HEK293 (cell line): ENCODE data around the gene PCF11.

ENCODE experiments used
- CTCF ChIA-PET: fragments of 350-600 bp; formaldehyde crosslinking; extraction: SDS; loops from one replicate; lab custom pipeline; 2021; ENCODE audit warnings: antibody characterized with exemption; lab: Yijun Ruan, JAX
- POLR2A ChIA-PET: fragments of 300-600 bp; formaldehyde crosslinking; extraction: SDS; loops from one replicate; lab custom pipeline; 2020; ENCODE audit warnings: antibody characterized with exemption, inconsistent platforms; lab: Yijun Ruan, JAX
- H3K27ac ChIP-seq: fragments of 200-500 bp; sonication (Bioruptor generic); 2 replicates; pipeline ENCODE4 v1.5.1; 2014; ENCODE audit warnings: low read depth, low read length, control low read depth, inconsistent platforms; ENCODE audit errors: extremely low read depth
- H3K36me3 ChIP-seq, 2 experiments: fragments of 200-500 bp in 1 of 2; sonication (Bioruptor generic) in 1 of 2; 1 replicate in 1 of 2; 2 replicates in 1 of 2; pipeline ENCODE4 v1.5.1; 2014 to 2017; ENCODE audit warnings: inconsistent platforms in 2 of 2, low read length in 2 of 2; ENCODE audit not compliant: control insufficient read depth in 2 of 2, insufficient read depth in 1 of 2
- H3K4me1 ChIP-seq: fragments of 200-500 bp; sonication (Bioruptor generic); 2 replicates; pipeline ENCODE4 v1.5.1; 2014; ENCODE audit warnings: mild to moderate bottlenecking, low read length, inconsistent platforms; ENCODE audit not compliant: control insufficient read depth, insufficient read depth
- H3K4me3 ChIP-seq: 2 replicates; pipeline ENCODE4 v1.5.1; 2011; ENCODE audit warnings: low read depth, mild to moderate bottlenecking, control low read depth, low read length, moderate library complexity
- H3K9me3 ChIP-seq: fragments of 200-500 bp; sonication (Bioruptor generic); 2 replicates; pipeline ENCODE4 v1.5.1; 2014; ENCODE audit warnings: low read depth, low read length, inconsistent platforms; ENCODE audit not compliant: control insufficient read depth, insufficient read depth
- FEZF1 ChIP-seq: fragments of 450-650 bp; formaldehyde crosslinking; IDR thresholded peaks from 2 replicates; pipeline ENCODE4 v1.5.1; 2016; ENCODE audit warnings: missing biosample characterization, missing genetic modification characterization
- INSM2 ChIP-seq: fragments of 450-650 bp; formaldehyde crosslinking; IDR thresholded peaks from 2 replicates; pipeline ENCODE4 v1.5.1; 2016; ENCODE audit warnings: missing biosample characterization, missing genetic modification characterization
- MEIS1 ChIP-seq: sonication (generic); formaldehyde crosslinking; IDR thresholded peaks from 2 replicates; pipeline ENCODE4 v1.8.1; 2022; ENCODE audit warnings: missing genetic modification reagents, mild to moderate bottlenecking, borderline replicate concordance
- PRDM10 ChIP-seq: fragments of 450-650 bp; formaldehyde crosslinking; IDR thresholded peaks from 2 replicates; pipeline ENCODE4 v1.5.1; 2016; ENCODE audit warnings: missing biosample characterization, missing genetic modification characterization
- SETDB1 ChIP-seq: IDR thresholded peaks from one replicate; pipeline ENCODE4 v1.6.1; 2017; ENCODE audit warnings: mild to moderate bottlenecking, low read length, moderate library complexity, mixed read lengths; ENCODE audit not compliant: insufficient read length
- ZBTB48 ChIP-seq: fragments of 450-650 bp; formaldehyde crosslinking; IDR thresholded peaks from 2 replicates; pipeline ENCODE4 v1.5.1; 2016; ENCODE audit warnings: missing biosample characterization, missing genetic modification characterization
- ZNF174 ChIP-seq: fragments of 450-650 bp; formaldehyde crosslinking; IDR thresholded peaks from 2 replicates; pipeline ENCODE4 v1.5.0; 2017; ENCODE audit warnings: missing biosample characterization, mild to moderate bottlenecking, missing genetic modification characterization
- ZNF184 ChIP-seq: fragments of 450-650 bp; IDR thresholded peaks from 2 replicates; pipeline ENCODE4 v1.5.1; 2018; ENCODE audit warnings: missing biosample characterization, mild to moderate bottlenecking, missing genetic modification characterization
- ZNF280C ChIP-seq: fragments of 450-650 bp; formaldehyde crosslinking; IDR thresholded peaks from 2 replicates; pipeline ENCODE4 v1.5.1; 2016; ENCODE audit warnings: missing biosample characterization, missing genetic modification characterization
- ZNF362 ChIP-seq: fragments of 450-650 bp; formaldehyde crosslinking; IDR thresholded peaks from 2 replicates; pipeline ENCODE4 v1.5.1; 2016; ENCODE audit warnings: missing biosample characterization, missing genetic modification characterization
- ZNF37A ChIP-seq: fragments of 450-650 bp; IDR thresholded peaks from 2 replicates; pipeline ENCODE4 v1.5.1; 2018; ENCODE audit warnings: missing biosample characterization, missing genetic modification characterization
- ZNF473 ChIP-seq: fragments of 450-650 bp; formaldehyde crosslinking; IDR thresholded peaks from 2 replicates; pipeline ENCODE4 v1.5.1; 2017; ENCODE audit warnings: missing biosample characterization, missing genetic modification characterization
- ZNF501 ChIP-seq: fragments of 450-650 bp; formaldehyde crosslinking; IDR thresholded peaks from 2 replicates; pipeline ENCODE4 v1.5.1; 2016; ENCODE audit warnings: missing biosample characterization, missing genetic modification characterization
- ZNF518A ChIP-seq: fragments of 450-650 bp; formaldehyde crosslinking; conservative IDR thresholded peaks from 2 replicates; pipeline ENCODE4 v1.5.1; 2016; ENCODE audit warnings: low read depth, missing biosample characterization, missing genetic modification characterization
- ZNF560 ChIP-seq: fragments of 450-650 bp; formaldehyde crosslinking; IDR thresholded peaks from 2 replicates; pipeline ENCODE4 v1.5.1; 2017; ENCODE audit warnings: missing biosample characterization, missing genetic modification characterization, borderline replicate concordance
- ZNF692 ChIP-seq: fragments of 450-650 bp; formaldehyde crosslinking; IDR thresholded peaks from 2 replicates; pipeline ENCODE4 v1.5.1; 2016; ENCODE audit warnings: missing biosample characterization, missing genetic modification characterization
- ZNF704 ChIP-seq: fragments of 450-650 bp; formaldehyde crosslinking; IDR thresholded peaks from 2 replicates; pipeline ENCODE4 v1.5.1; 2016; ENCODE audit warnings: missing biosample characterization, missing genetic modification characterization
- ZNF707 ChIP-seq: fragments of 450-650 bp; formaldehyde crosslinking; IDR thresholded peaks from 2 replicates; pipeline ENCODE4 v1.5.1; 2016; ENCODE audit warnings: missing biosample characterization, missing genetic modification characterization

The PCF11 gene

GRCh38 chr11:83194281-83195142 is 37.6 kb downstream of the PCF11 start (continued):
- TF ChIP-seq PRDM10 (peak; percentile 79), SETDB1 (no peak)

GRCh38 chr11:83195143-83195466 is 38.2 kb downstream of the PCF11 start:
- POLR2A ChIA-PET = interaction anchor here (0.7 kb wide), 1 partner anchor 38 kb away, joined by 3 read pairs; the partner anchor contains the start of gene PCF11
- TF ChIP-seq SETDB1 (no peak), ZNF184 (no peak), ZNF692 (tag by site-specific recombination) (no peak), ZNF473 (tag by site-specific recombination) (no peak), ZNF174 (tag by site-specific recombination) (no peak), ZNF518A (no peak), ZNF707 (tag by site-specific recombination) (no peak), FEZF1 (no peak), ZNF362 (tag by site-specific recombination) (no peak), INSM2 (tag by site-specific recombination) (no peak), ZNF501 (tag by site-specific recombination) (no peak), ZNF560 (no peak), ZNF37A (tag by site-specific recombination) (no peak), ZNF704 (tag by site-specific recombination) (no peak), ZBTB48 (tag by site-specific recombination) (no peak), MEIS1 (CRISPR knock-in tag) (no peak), ZNF280C (tag by site-specific recombination) (no peak)

More at GRCh38 chr11:83195143-83195466, 38.2 kb downstream of the PCF11 start:
- Histone ChIP-seq H3K4me1 (0 out of 2 replicates have a peak, but pooled peaks cover 3% of the 10 kb centered on the region), H3K36me3 (peaks cover 3 to 34% of the 10 kb centered on the region in 2 experiments; a peak in 2 of 3 replicates), H3K4me3 (peak overlapping the region; percentile 73), H3K9me3 (no peaks in the 10 kb centered on the region), H3K27ac (no peak overlapping the region)
- CTCF ChIA-PET = interaction anchor here (0.9 kb wide), 1 partner anchor 55 kb away, joined by 4 read pairs; no protein-coding TSS in a partner anchor
